Fibroblast of lung (primary cell): Measurements from ENCODE around the gene A3GALT2. TPM values are rescaled to one million over a fixed set of nuclear protein-coding genes. Genes with fewer than 3 reads are reported as not detected.

ENCODE experiments used
- DNase-seq, 2 donors: peaks; one replicate each; pipeline versions ENCODE4 v3.0.0 to v3.0.0-alpha.2; 2010; ENCODE audit warnings: low read depth in 2 of 2
- H2AFZ ChIP-seq: 2 replicates; pipeline ENCODE4 v1.5.1; 2012; ENCODE audit warnings: low read length, control low read depth, inconsistent platforms
- H3K27ac ChIP-seq: 2 replicates; pipeline ENCODE4 v1.5.1; 2011; ENCODE audit warnings: low read length, control low read depth; ENCODE audit not compliant: insufficient read depth
- H3K27me3 ChIP-seq: 2 replicates; pipeline ENCODE4 v1.5.1; 2011; ENCODE audit warnings: mild to moderate bottlenecking, low read length; ENCODE audit not compliant: control insufficient read depth, insufficient read depth
- H3K36me3 ChIP-seq: 2 replicates; pipeline ENCODE4 v1.5.1; 2011; ENCODE audit warnings: low read length; ENCODE audit not compliant: control insufficient read depth, insufficient read depth
- H3K4me1 ChIP-seq: 2 replicates; pipeline ENCODE4 v1.5.1; 2011; ENCODE audit warnings: low read length; ENCODE audit not compliant: control insufficient read depth, insufficient read depth; ENCODE audit errors: extremely low read depth
- H3K4me2 ChIP-seq: 2 replicates; pipeline ENCODE4 v1.5.1; 2011; ENCODE audit warnings: low read length, control low read depth; ENCODE audit not compliant: insufficient read depth; ENCODE audit errors: extremely low read depth
- H3K4me3 ChIP-seq, 4 experiments: fragments of 200-600 bp in 1 of 4; sonication (generic) in 1 of 4; replicated peaks in 1 of 4; 2 replicates each; pipeline ENCODE4 v1.5.1; 2011 to 2016; ENCODE audit warnings: low read length in 4 of 4, low read depth in 3 of 4, mild to moderate bottlenecking in 3 of 4, control low read depth in 2 of 4, inconsistent platforms in 1 of 4, mixed read lengths in 1 of 4; ENCODE audit not compliant: insufficient read depth in 1 of 4; ENCODE audit errors: control extremely low read depth in 1 of 4
- H3K79me2 ChIP-seq: 2 replicates; pipeline ENCODE4 v1.5.1; 2012; ENCODE audit warnings: mild to moderate bottlenecking, low read length, inconsistent platforms; ENCODE audit not compliant: control insufficient read depth, insufficient read depth
- H3K9ac ChIP-seq: 2 replicates; pipeline ENCODE4 v1.5.1; 2011; ENCODE audit warnings: mild to moderate bottlenecking, low read length, control low read depth; ENCODE audit not compliant: insufficient read depth
- H3K9me3 ChIP-seq: 2 replicates; pipeline ENCODE4 v1.5.1; 2012; ENCODE audit warnings: low read depth, low read length; ENCODE audit not compliant: control insufficient read depth, insufficient read depth
- H4K20me1 ChIP-seq: 2 replicates; pipeline ENCODE4 v1.5.1; 2011; ENCODE audit warnings: low read length; ENCODE audit not compliant: control insufficient read depth, insufficient read depth; ENCODE audit errors: extremely low read depth
- EZH2 ChIP-seq: IDR thresholded peaks from 2 replicates; pipeline ENCODE4 v1.5.1; 2012; ENCODE audit warnings: low read length, control low read depth, mild to moderate bottlenecking; ENCODE audit errors: missing control alignments
- polyA plus RNA-seq, 2 donors: library from polyadenylated mRNA; depleted of rRNA in 1 of 2; stranded (reverse) in 1 of 2; unstranded in 1 of 2; fragments of >200 nt; gene quantifications; 2 replicates each; pipeline ENCODE4 v1.2.1, GENCODE V29; 2011 to 2012; ENCODE audit warnings: missing spikeins in 1 of 2
- total RNA-seq: library from RNA; depleted of rRNA; stranded (reverse); fragments of >200 nt; gene quantifications from 2 replicates; pipeline ENCODE4 v1.2.1, GENCODE V29; 2014
- TF ChIP-seq, protein P1 (sequence below), 2 donors: IDR thresholded peaks in 1 of 2; conservative IDR thresholded peaks in 1 of 2; 1 replicate in 1 of 2; 2 replicates in 1 of 2; pipeline ENCODE4 v1.5.1; 2011 to 2012; ENCODE audit warnings: low read length in 2 of 2, control low read depth in 1 of 2, inconsistent platforms in 1 of 2, low read depth in 1 of 2, mild to moderate bottlenecking in 1 of 2

The A3GALT2 gene
- total and polyA plus RNA-seq, 2 donors (not counting 1 experiment from before 2014, with no cell fraction given): not detected

DNA sequence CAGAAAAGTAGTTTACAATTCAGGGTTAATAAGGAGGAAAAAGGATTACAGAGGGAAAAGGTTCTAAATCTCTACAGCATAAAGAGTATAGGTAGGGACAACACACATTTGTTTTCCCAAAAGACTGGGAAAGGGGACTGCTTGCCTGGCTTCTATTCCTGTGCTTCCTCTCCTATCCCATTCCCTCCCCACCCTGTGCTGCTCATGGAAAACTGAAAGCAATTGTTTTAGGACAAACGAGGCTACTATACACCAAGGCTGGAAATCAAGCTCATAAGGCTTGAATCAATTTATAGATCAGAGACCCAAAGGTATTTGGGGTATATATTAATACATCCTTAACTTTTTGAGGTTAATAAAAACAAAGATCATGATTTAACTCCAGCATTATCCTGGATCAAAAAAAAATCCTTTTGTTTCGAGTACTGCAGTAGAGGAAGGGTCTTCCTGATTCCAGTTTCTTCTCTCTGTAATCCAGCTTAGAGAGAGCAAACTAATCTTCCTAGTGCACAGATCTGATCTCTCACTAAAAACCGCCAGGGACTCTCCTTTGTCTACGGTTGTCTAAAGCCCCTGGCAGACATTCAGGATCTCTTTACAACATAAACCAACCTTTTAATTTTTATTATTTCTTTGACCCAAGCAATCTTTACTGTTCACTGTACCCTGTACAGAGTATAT lies 37.4 kb upstream of the A3GALT2 start:
- no peak overlapping the region for H2AFZ ChIP-seq
- no peak overlapping the region for H3K9ac ChIP-seq
- no peaks in the 10 kb centered on the region for H3K9me3 ChIP-seq
- H3K79me2 ChIP-seq: no peaks in the 10 kb centered on the region
- DNase-seq: no peak
- H3K4me1 ChIP-seq: no peaks in the 10 kb centered on the region
- TF ChIP-seq EZH2: no peak
- TF ChIP-seq, protein P1, sequence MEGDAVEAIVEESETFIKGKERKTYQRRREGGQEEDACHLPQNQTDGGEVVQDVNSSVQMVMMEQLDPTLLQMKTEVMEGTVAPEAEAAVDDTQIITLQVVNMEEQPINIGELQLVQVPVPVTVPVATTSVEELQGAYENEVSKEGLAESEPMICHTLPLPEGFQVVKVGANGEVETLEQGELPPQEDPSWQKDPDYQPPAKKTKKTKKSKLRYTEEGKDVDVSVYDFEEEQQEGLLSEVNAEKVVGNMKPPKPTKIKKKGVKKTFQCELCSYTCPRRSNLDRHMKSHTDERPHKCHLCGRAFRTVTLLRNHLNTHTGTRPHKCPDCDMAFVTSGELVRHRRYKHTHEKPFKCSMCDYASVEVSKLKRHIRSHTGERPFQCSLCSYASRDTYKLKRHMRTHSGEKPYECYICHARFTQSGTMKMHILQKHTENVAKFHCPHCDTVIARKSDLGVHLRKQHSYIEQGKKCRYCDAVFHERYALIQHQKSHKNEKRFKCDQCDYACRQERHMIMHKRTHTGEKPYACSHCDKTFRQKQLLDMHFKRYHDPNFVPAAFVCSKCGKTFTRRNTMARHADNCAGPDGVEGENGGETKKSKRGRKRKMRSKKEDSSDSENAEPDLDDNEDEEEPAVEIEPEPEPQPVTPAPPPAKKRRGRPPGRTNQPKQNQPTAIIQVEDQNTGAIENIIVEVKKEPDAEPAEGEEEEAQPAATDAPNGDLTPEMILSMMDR (conservative IDR thresholded peaks at IDR 0.05 in 1 of 2, IDR thresholded peaks at IDR 0.05 in 1 of 2; ENCODE audit: low read depth in 1 of 2, low read length in 2 of 2): no peak
- no peaks in the 10 kb centered on the region for H4K20me1 ChIP-seq
- H3K4me3 ChIP-seq: no peak overlapping the region
- H3K4me2 ChIP-seq: no peak overlapping the region
- no peak overlapping the region for H3K27ac ChIP-seq
- H3K27me3 ChIP-seq: no peaks in the 10 kb centered on the region
- H3K36me3 ChIP-seq: peaks cover 4% of the 10 kb centered on the region

DNA sequence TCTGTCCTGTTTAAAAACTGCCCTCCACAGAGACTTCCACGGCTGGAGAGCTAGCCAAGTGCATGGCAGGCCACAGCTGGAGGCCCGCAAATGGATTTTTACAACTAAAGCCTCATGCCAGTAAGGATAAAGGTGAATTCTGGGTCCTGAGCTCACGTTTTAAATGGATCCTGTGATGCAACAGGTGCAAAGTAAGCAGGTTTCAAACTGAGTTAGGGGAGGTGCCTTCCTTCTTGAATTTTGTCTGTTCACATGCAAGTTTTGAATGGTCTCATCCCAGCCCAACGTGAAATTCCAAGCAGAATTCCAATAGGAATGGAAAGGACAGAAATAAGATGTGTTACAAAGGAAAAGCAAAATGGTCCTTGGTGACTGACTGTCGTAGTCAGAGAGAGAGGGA lies 36.2 kb upstream of the A3GALT2 start:
- Histone ChIP-seq H3K9me3 (no peaks in the 10 kb centered on the region), H3K27ac (no peak overlapping the region), H3K4me1 (no peaks in the 10 kb centered on the region), H3K9ac (no peak overlapping the region), H2AFZ (no peak overlapping the region), H3K4me2 (no peak overlapping the region), H3K4me3 (no peak overlapping the region), H3K27me3 (no peaks in the 10 kb centered on the region), H3K36me3 (peaks cover 4% of the 10 kb centered on the region), H4K20me1 (no peaks in the 10 kb centered on the region), H3K79me2 (no peaks in the 10 kb centered on the region)
- TF ChIP-seq, protein P1 (conservative IDR thresholded peaks at IDR 0.05 in 1 of 2, IDR thresholded peaks at IDR 0.05 in 1 of 2; ENCODE audit: low read depth in 1 of 2, low read length in 2 of 2): no peak
- no peak for TF ChIP-seq EZH2
- DNase-seq: no peak

DNA sequence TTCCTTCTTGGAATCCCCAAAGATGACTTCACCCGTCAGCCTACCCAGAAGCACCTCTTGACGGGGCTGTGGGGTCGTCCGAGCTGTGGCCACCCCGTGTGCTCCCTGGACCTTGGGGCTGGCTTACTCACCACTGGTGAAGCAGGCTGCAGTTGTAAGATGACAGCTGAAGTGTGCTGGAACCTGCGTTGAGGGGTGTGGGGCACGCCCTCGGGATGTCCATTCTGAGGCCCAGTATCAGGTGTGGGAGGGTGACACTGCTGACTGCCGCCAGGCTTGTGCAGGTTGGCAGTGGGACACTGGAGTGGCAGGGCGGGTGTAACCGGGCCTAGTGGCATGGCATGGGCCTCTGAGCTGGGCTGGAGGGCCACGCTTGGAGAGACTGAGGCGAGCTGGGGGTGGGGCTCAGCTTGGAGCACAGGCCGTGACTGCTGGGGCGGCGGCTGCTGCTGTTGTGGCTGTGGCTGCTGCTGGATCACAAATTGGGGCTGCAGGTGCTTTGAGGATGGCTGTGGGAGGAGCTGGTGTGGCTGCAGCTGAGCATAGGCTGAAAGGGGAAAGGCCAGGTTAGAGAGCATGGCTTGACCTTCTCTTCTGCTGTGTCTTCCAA lies 33.9 kb upstream of the A3GALT2 start:
- TF ChIP-seq, protein P1 (conservative IDR thresholded peaks at IDR 0.05 in 1 of 2, IDR thresholded peaks at IDR 0.05 in 1 of 2; ENCODE audit: low read depth in 1 of 2, low read length in 2 of 2): no peak
- no peak for TF ChIP-seq EZH2
- H3K27ac ChIP-seq: no peak overlapping the region
- no peaks in the 10 kb centered on the region for H4K20me1 ChIP-seq
- peaks cover 2% of the 10 kb centered on the region for H3K79me2 ChIP-seq
- H3K4me1 ChIP-seq: peaks cover 7% of the 10 kb centered on the region
- H3K4me2 ChIP-seq: no peak overlapping the region
- no peaks in the 10 kb centered on the region for H3K9me3 ChIP-seq
- DNase-seq: no peak
- no peak overlapping the region for H3K4me3 ChIP-seq
- no peak overlapping the region for H3K9ac ChIP-seq
- H2AFZ ChIP-seq: no peak overlapping the region
- no peaks in the 10 kb centered on the region for H3K27me3 ChIP-seq
- H3K36me3 ChIP-seq: peaks cover 4% of the 10 kb centered on the region
